Natural killer cell treated with Interleukin-12 subunit alpha and Interleukin-12 subunit beta and Interleukin-15 and Interleukin-18, amount 100 ng/mL, for 72 hours (primary cell): ENCODE measurements around the gene CNPY3. TPM values are rescaled to one million over a fixed set of nuclear protein-coding genes. Genes with fewer than 3 reads are reported as not detected.
"Not testable (repeated sequence)": the region's sequence is repeated elsewhere in the genome, so short reads cannot be mapped to it uniquely, and the experiment has no call there.

Experiments
- ATAC-seq, 2 donors: fragments of 150-1000 bp; cut with Tn5 transposase in 1 of 2; sonication (Bioruptor Pico), chemical (Tn5 transposase) in 1 of 2; 2 replicates each; pipeline ENCODE4 v1.10.0; 2021
- DNase-seq: peaks from one replicate; pipeline ENCODE4 v3.0.0; 2022; ENCODE audit warnings: low spot score
- H3K27ac Mint-ChIP-seq, 2 donors: 1 replicate in 1 of 2; 2 replicates in 1 of 2; pipeline ENCODE4 v1.8.0; 2022; ENCODE audit warnings: mixed read lengths in 2 of 2, mild to moderate bottlenecking in 1 of 2, moderate library complexity in 1 of 2
- H3K27me3 Mint-ChIP-seq, 2 donors: 1 replicate in 1 of 2; 2 replicates in 1 of 2; pipeline ENCODE4 v1.8.0; 2022; ENCODE audit warnings: mixed read lengths in 2 of 2
- H3K36me3 Mint-ChIP-seq: one replicate; pipeline ENCODE4 v1.8.0; 2022; ENCODE audit warnings: mixed read lengths
- H3K4me1 Mint-ChIP-seq, 2 donors: 1 replicate in 1 of 2; 2 replicates in 1 of 2; pipeline ENCODE4 v1.8.0; 2022; ENCODE audit warnings: low read depth in 2 of 2, mixed read lengths in 2 of 2, mild to moderate bottlenecking in 1 of 2
- H3K4me3 Mint-ChIP-seq: one replicate; pipeline ENCODE4 v1.8.0; 2022; ENCODE audit warnings: mixed read lengths
- H3K9me3 Mint-ChIP-seq: 2 replicates; pipeline ENCODE4 v1.8.0; 2022; ENCODE audit warnings: mixed read lengths
- total RNA-seq, 2 donors: library from RNA; stranded (reverse); gene quantifications; one replicate each; pipeline ENCODE4 v1.2.3, GENCODE V29; 2022

Gene CNPY3
- total RNA-seq, 2 donors from 2014 or later = 35.4 to 38.2 TPM

GRCh38 chr6:42901538-42901957, 27.7 kb upstream of the CNPY3 start:
- H3K36me3 Mint-ChIP-seq = no peaks in the 10 kb centered on the region
- ATAC-seq = peak; percentile 90
- no peak overlapping the region for H3K27ac Mint-ChIP-seq
- no peaks in the 10 kb centered on the region for H3K27me3 Mint-ChIP-seq
- H3K9me3 Mint-ChIP-seq = no peaks in the 10 kb centered on the region
- H3K4me3 Mint-ChIP-seq = no peak overlapping the region
- H3K4me1 Mint-ChIP-seq = peaks cover 0 to 8% of the 10 kb centered on the region in 2 donors
- DNase-seq = peak; percentile 81

GRCh38 chr6:42902429-42903263, 26.6 kb upstream of the CNPY3 start:
- H3K9me3 Mint-ChIP-seq, H3K27me3 Mint-ChIP-seq, H3K4me1 Mint-ChIP-seq, DNase-seq, H3K36me3 Mint-ChIP-seq, H3K4me3 Mint-ChIP-seq, ATAC-seq, H3K27ac Mint-ChIP-seq: not testable (repeated sequence)

GRCh38 chr6:42904467-42904866, 24.8 kb upstream of the CNPY3 start:
- Mint-ChIP-seq H3K36me3 (no peaks in the 10 kb centered on the region), H3K27me3 (no peaks in the 10 kb centered on the region), H3K4me1 (peaks cover 0 to 8% of the 10 kb centered on the region in 2 donors), H3K27ac (no peak overlapping the region), H3K9me3 (no peaks in the 10 kb centered on the region), H3K4me3 (no peak overlapping the region)
- no peak for DNase-seq
- no peak for ATAC-seq

- H3K4me1 Mint-ChIP-seq = no peaks in the 10 kb centered on the region
- ATAC-seq = no peak
- H3K27ac Mint-ChIP-seq = no peak overlapping the region
Observed at GRCh38 chr6:42907336-42907735, 21.9 kb upstream of the CNPY3 start.

GRCh38 chr6:42909835-42910234, 19.4 kb upstream of the CNPY3 start:
- Mint-ChIP-seq H3K27me3 (peaks cover 0 to 7% of the 10 kb centered on the region in 2 donors), H3K27ac (no peak overlapping the region), H3K4me3 (no peak overlapping the region), H3K36me3 (no peaks in the 10 kb centered on the region), H3K4me1 (no peaks in the 10 kb centered on the region), H3K9me3 (no peaks in the 10 kb centered on the region)
- DNase-seq (peak; percentile 23), ATAC-seq (no peak)

More at GRCh38 chr6:42907336-42907735, 21.9 kb upstream of the CNPY3 start:
- H3K4me3 Mint-ChIP-seq = no peak overlapping the region
- peaks cover 0 to 5% of the 10 kb centered on the region in 2 donors for H3K27me3 Mint-ChIP-seq
- no peaks in the 10 kb centered on the region for H3K9me3 Mint-ChIP-seq
- no peaks in the 10 kb centered on the region for H3K36me3 Mint-ChIP-seq
- no peak for DNase-seq

GRCh38 chr6:42911171-42912021, 17.9 kb upstream of the CNPY3 start:
- Mint-ChIP-seq H3K4me1 (no peaks in the 10 kb centered on the region), H3K4me3 (no peak overlapping the region), H3K27ac (no peak overlapping the region), H3K9me3 (no peaks in the 10 kb centered on the region), H3K27me3 (peaks cover 0 to 7% of the 10 kb centered on the region in 2 donors), H3K36me3 (no peaks in the 10 kb centered on the region)
- ATAC-seq (no peak), DNase-seq (peak; percentile 44)

- no peaks in the 10 kb centered on the region for H3K4me1 Mint-ChIP-seq
- H3K27me3 Mint-ChIP-seq = peaks cover 0 to 7% of the 10 kb centered on the region in 2 donors
- no peak overlapping the region for H3K27ac Mint-ChIP-seq
- no peak for ATAC-seq
- H3K9me3 Mint-ChIP-seq = no peaks in the 10 kb centered on the region
- peak; percentile 40 for DNase-seq
- H3K4me3 Mint-ChIP-seq = no peak overlapping the region
- no peaks in the 10 kb centered on the region for H3K36me3 Mint-ChIP-seq
Observed at GRCh38 chr6:42914546-42914945, 14.7 kb upstream of the CNPY3 start.

- H3K27me3 Mint-ChIP-seq = peaks cover 0 to 7% of the 10 kb centered on the region in 2 donors
- H3K9me3 Mint-ChIP-seq = no peaks in the 10 kb centered on the region
- ATAC-seq = peak; percentile 13 to 40
- no peak for DNase-seq
- H3K4me3 Mint-ChIP-seq = no peak within 1 kb of the TSS
- no peak within 1 kb of the TSS for H3K27ac Mint-ChIP-seq
- no peaks in the 10 kb centered on the region for H3K36me3 Mint-ChIP-seq
- no peaks in the 10 kb centered on the region for H3K4me1 Mint-ChIP-seq
Observed at GRCh38 chr6:42915732-42916131, 13.5 kb upstream of the CNPY3 start, which contains the start of gene PTCRA. Gene PTCRA, plus strand, starts transcription at chr6:42916053. Its CDS starts 17 bp downstream, at chr6:42916070.

- Mint-ChIP-seq H3K4me1 (no peaks in the 10 kb centered on the region), H3K27me3 (peaks cover 0 to 4% of the 10 kb centered on the region in 2 donors), H3K4me3 (no peak overlapping the region), H3K9me3 (no peaks in the 10 kb centered on the region), H3K27ac (no peak overlapping the region), H3K36me3 (no peaks in the 10 kb centered on the region)
- DNase-seq (peak; percentile 28), ATAC-seq (peak; percentile 17 to 32)
Observed at GRCh38 chr6:42916288-42916687, 13.0 kb upstream of the CNPY3 start.

- Mint-ChIP-seq H3K36me3 (no peaks in the 10 kb centered on the region), H3K4me1 (no peaks in the 10 kb centered on the region), H3K4me3 (no peak overlapping the region), H3K27ac (no peak overlapping the region), H3K27me3 (peaks cover 0 to 8% of the 10 kb centered on the region in 2 donors), H3K9me3 (no peaks in the 10 kb centered on the region)
- DNase-seq (no peak), ATAC-seq (no peak)
Observed at GRCh38 chr6:42921801-42922200, 7.5 kb upstream of the CNPY3 start.

- Mint-ChIP-seq H3K36me3 (no peaks in the 10 kb centered on the region), H3K4me3 (no peak overlapping the region), H3K4me1 (peaks cover 5 to 6% of the 10 kb centered on the region in 2 donors), H3K27me3 (peaks cover 0 to 8% of the 10 kb centered on the region in 2 donors), H3K27ac (no peak overlapping the region), H3K9me3 (no peaks in the 10 kb centered on the region)
- no peak for DNase-seq
- ATAC-seq = no peak
Observed at GRCh38 chr6:42923666-42924065, 5.6 kb upstream of the CNPY3 start.

GRCh38 chr6:42925248-42925857, 3.9 kb upstream of the CNPY3 start:
- Mint-ChIP-seq H3K4me1 (peaks cover 13 to 14% of the 10 kb centered on the region in 2 donors), H3K9me3 (no peaks in the 10 kb centered on the region), H3K36me3 (peaks cover 4% of the 10 kb centered on the region), H3K4me3 (no peak overlapping the region), H3K27ac (peak overlapping the region in 1 of 2 donors; percentile 59), H3K27me3 (peaks cover 0 to 8% of the 10 kb centered on the region in 2 donors)
- ATAC-seq = no peak
- no peak for DNase-seq

GRCh38 chr6:42929821-42930360, 611 bp downstream of the CNPY3 start:
- Mint-ChIP-seq H3K4me3 (peak overlapping the region; percentile 100), H3K36me3 (peaks cover 5% of the 10 kb centered on the region), H3K9me3 (no peaks in the 10 kb centered on the region), H3K4me1 (peaks cover 42 to 43% of the 10 kb centered on the region in 2 donors), H3K27ac (peak overlapping the region; percentile 94 to 98), H3K27me3 (no peaks in the 10 kb centered on the region)
- DNase-seq = peak; percentile 82
- ATAC-seq = peak; percentile 53 to 62
